DND-41 (cell line): ENCODE data around the gene CBR4.

ENCODE experiments used
- EZH2 ChIP-seq: IDR thresholded peaks from 3 replicates; pipeline ENCODE4 v1.6.1; 2012; ENCODE audit warnings: borderline replicate concordance, low read depth, mild to moderate bottlenecking, moderate library complexity, low read length, inconsistent platforms; ENCODE audit not compliant: severe bottlenecking
- TF ChIP-seq, protein P1 (sequence below): IDR thresholded peaks from 2 replicates; pipeline ENCODE4 v1.5.1; 2012; ENCODE audit warnings: borderline replicate concordance, low read length, moderate library complexity, mild to moderate bottlenecking; ENCODE audit not compliant: poor library complexity, severe bottlenecking; ENCODE audit errors: extremely low read depth

DNA sequence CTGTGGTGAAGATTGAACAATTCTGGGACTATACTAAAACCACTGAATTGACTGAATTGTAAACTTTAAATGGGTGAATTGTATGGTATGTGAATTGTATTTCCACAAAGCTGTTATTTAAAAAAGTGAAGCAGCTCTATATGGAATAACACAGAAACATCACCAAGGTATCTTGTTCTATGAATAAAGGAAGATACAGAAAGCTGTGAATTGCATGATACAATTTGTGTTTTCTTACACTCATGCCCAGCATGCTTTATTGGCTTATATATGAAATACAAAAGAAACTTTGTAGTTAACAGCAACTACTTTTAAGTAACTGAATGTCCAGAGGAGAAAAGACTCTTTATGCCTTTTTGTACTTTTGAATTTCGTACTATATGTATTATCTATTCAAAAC, 11.5 kb downstream of the CBR4 start:
- TF ChIP-seq, protein P1, sequence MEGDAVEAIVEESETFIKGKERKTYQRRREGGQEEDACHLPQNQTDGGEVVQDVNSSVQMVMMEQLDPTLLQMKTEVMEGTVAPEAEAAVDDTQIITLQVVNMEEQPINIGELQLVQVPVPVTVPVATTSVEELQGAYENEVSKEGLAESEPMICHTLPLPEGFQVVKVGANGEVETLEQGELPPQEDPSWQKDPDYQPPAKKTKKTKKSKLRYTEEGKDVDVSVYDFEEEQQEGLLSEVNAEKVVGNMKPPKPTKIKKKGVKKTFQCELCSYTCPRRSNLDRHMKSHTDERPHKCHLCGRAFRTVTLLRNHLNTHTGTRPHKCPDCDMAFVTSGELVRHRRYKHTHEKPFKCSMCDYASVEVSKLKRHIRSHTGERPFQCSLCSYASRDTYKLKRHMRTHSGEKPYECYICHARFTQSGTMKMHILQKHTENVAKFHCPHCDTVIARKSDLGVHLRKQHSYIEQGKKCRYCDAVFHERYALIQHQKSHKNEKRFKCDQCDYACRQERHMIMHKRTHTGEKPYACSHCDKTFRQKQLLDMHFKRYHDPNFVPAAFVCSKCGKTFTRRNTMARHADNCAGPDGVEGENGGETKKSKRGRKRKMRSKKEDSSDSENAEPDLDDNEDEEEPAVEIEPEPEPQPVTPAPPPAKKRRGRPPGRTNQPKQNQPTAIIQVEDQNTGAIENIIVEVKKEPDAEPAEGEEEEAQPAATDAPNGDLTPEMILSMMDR, result no peak
- no peak for TF ChIP-seq EZH2
